Right atrium auricular region (tissue), 2 donors: ENCODE data around the gene NEK6. TPM values are rescaled to one million over a fixed set of nuclear protein-coding genes. Genes with fewer than 3 reads are reported as not detected.

Source experiments
- DNase-seq: peaks from one replicate; pipeline ENCODE4 v3.0.0-alpha.2; 2019; ENCODE audit warnings: low spot score
- H3K27ac ChIP-seq, 2 donors: fragments of 200-600 bp; sonication (generic); 1 replicate in 1 of 2; 2 replicates in 1 of 2; pipeline ENCODE4 v1.5.1; 2016 to 2019
- H3K27me3 ChIP-seq, 2 donors: fragments of 200-600 bp; sonication (generic); one replicate each; pipeline versions ENCODE4 v1.5.1 to v1.6.0; 2017 to 2019
- H3K36me3 ChIP-seq: fragments of 200-600 bp; sonication (generic); one replicate; pipeline ENCODE4 v1.5.1; 2016
- H3K4me1 ChIP-seq, 2 donors: fragments of 200-600 bp; sonication (generic); one replicate each; pipeline versions ENCODE4 v1.5.1 to v1.6.0; 2017 to 2019
- H3K4me3 ChIP-seq, 2 donors: fragments of 200-600 bp; sonication (generic); 1 replicate in 1 of 2; 2 replicates in 1 of 2; pipeline ENCODE4 v1.5.1; 2017 to 2019; ENCODE audit warnings: mild to moderate bottlenecking in 1 of 2, moderate library complexity in 1 of 2
- H3K9me3 ChIP-seq, 2 donors: fragments of 200-600 bp; sonication (generic); one replicate each; pipeline ENCODE4 v1.5.1; 2019
- CTCF ChIP-seq, 2 donors: fragments of 200-600 bp; sonication (generic); IDR thresholded peaks; one replicate each; pipeline ENCODE4 v1.5.1; 2019; ENCODE audit warnings: antibody characterized with exemption in 2 of 2
- total RNA-seq, 2 donors: library from RNA; depleted of rRNA; stranded (reverse); fragments of >200 nt; gene quantifications; one replicate each; pipeline ENCODE4 v1.1.0, GENCODE V29; 2016

NEK6 gene
- total RNA-seq, 2 donors from 2014 or later, result 9.2 to 9.7 TPM

GRCh38 chr9:124297551-124297901, 39.8 kb downstream of the NEK6 start:
- no peak overlapping the region for H3K4me3 ChIP-seq
- H3K27ac ChIP-seq, result peak overlapping the region; percentile 18 to 41
- no peaks in the 10 kb centered on the region for H3K9me3 ChIP-seq
- H3K4me1 ChIP-seq, result peaks cover 0 to 63% of the 10 kb centered on the region in 2 donors
- TF ChIP-seq CTCF (IDR thresholded peaks at IDR 0.05), result no peak
- peak; percentile 91 for DNase-seq
- no peaks in the 10 kb centered on the region for H3K27me3 ChIP-seq
- H3K36me3 ChIP-seq, result no peaks in the 10 kb centered on the region

- no peak overlapping the region for H3K27ac ChIP-seq
- H3K4me3 ChIP-seq, result no peak overlapping the region
- no peaks in the 10 kb centered on the region for H3K36me3 ChIP-seq
- H3K27me3 ChIP-seq, result no peaks in the 10 kb centered on the region
- DNase-seq, result no peak
- peaks cover 0 to 58% of the 10 kb centered on the region in 2 donors for H3K4me1 ChIP-seq
- H3K9me3 ChIP-seq, result no peaks in the 10 kb centered on the region
- TF ChIP-seq CTCF (IDR thresholded peaks at IDR 0.05), result no peak
Observed at GRCh38 chr9:124297915-124298645, 40.3 kb downstream of the NEK6 start.

- Histone ChIP-seq H3K27ac (no peak overlapping the region), H3K4me1 (peaks cover 0 to 51% of the 10 kb centered on the region in 2 donors)
Observed at GRCh38 chr9:124298646-124299235, 41.0 kb downstream of the NEK6 start.

GRCh38 chr9:124299515-124300090, 41.9 kb downstream of the NEK6 start:
- no peak for DNase-seq
- H3K4me1 ChIP-seq, result peaks cover 0 to 44% of the 10 kb centered on the region in 2 donors
- no peaks in the 10 kb centered on the region for H3K9me3 ChIP-seq
- no peak for TF ChIP-seq CTCF (IDR thresholded peaks at IDR 0.05)
- no peaks in the 10 kb centered on the region for H3K36me3 ChIP-seq
- H3K4me3 ChIP-seq, result no peak overlapping the region
- H3K27me3 ChIP-seq, result no peaks in the 10 kb centered on the region
- no peak overlapping the region for H3K27ac ChIP-seq

More at GRCh38 chr9:124298646-124299235, 41.0 kb downstream of the NEK6 start:
- H3K9me3 ChIP-seq, result no peaks in the 10 kb centered on the region
- no peak overlapping the region for H3K4me3 ChIP-seq
- no peak for TF ChIP-seq CTCF (IDR thresholded peaks at IDR 0.05)
- no peaks in the 10 kb centered on the region for H3K27me3 ChIP-seq
- DNase-seq, result no peak
- H3K36me3 ChIP-seq, result no peaks in the 10 kb centered on the region

- Histone ChIP-seq H3K9me3 (no peaks in the 10 kb centered on the region), H3K36me3 (no peaks in the 10 kb centered on the region), H3K27me3 (no peaks in the 10 kb centered on the region), H3K4me1 (peaks cover 0 to 36% of the 10 kb centered on the region in 2 donors), H3K27ac (no peak overlapping the region), H3K4me3 (no peak overlapping the region)
- no peak for DNase-seq
- no peak for TF ChIP-seq CTCF (IDR thresholded peaks at IDR 0.05)
Observed at GRCh38 chr9:124300312-124300711, 42.6 kb downstream of the NEK6 start.
